MM.1S (cell line): ENCODE results near the gene ALG10.

Source experiments
- CTCF ChIP-seq: fragments of 300-600 bp; sonication (generic); IDR thresholded peaks from 2 replicates; pipeline ENCODE4 v1.5.1; 2016; ENCODE audit warnings: antibody characterized with exemption, low read length, mixed read lengths
- EZH2 ChIP-seq: fragments of 300-600 bp; sonication (generic); optimal IDR thresholded peaks from 2 replicates; pipeline ENCODE3; 2017; ENCODE audit warnings: low read depth, mild to moderate bottlenecking, antibody characterized with exemption, low read length, mixed read lengths
- EZH2phosphoT487 ChIP-seq: fragments of 300-600 bp; sonication (generic); IDR thresholded peaks from 2 replicates; pipeline ENCODE4 v1.6.1; 2018; ENCODE audit warnings: antibody characterized with exemption, low read length

- TF ChIP-seq CTCF = no peak
- no peak for TF ChIP-seq EZH2
- TF ChIP-seq EZH2phosphoT487 = no peak
These were observed 44.4 kb upstream of the ALG10 start for GRCh38 chr12:33977887-33978286.
